Cardiac septum (tissue), 1 donor: ENCODE data around the gene NR2F2. TPM values are rescaled to one million over a fixed set of nuclear protein-coding genes. Genes with fewer than 3 reads are reported as not detected.

Source experiments
- DNase-seq: peaks from one replicate; pipeline ENCODE4 v3.0.0-alpha.2; 2020; ENCODE audit warnings: low spot score
- intact Hi-C: fragments of 100-400 bp; cut with DNase I; formaldehyde crosslinking; loops from one replicate; pipeline ENCODE4 v1.14.0; 2022
- total RNA-seq: library from RNA; stranded (reverse); fragmentation: NEBNext Ultra II Directional; extraction: Animal tissue kit (Norgen Biotek cat#: 25700); gene quantifications from one replicate; pipeline ENCODE4 v1.2.1, GENCODE V29; 2021
- donor health status: DM: no; HTN: no; CAD: no.

Gene NR2F2
- total RNA-seq, 1 donor from 2014 or later, result 21.0 TPM

DNA sequence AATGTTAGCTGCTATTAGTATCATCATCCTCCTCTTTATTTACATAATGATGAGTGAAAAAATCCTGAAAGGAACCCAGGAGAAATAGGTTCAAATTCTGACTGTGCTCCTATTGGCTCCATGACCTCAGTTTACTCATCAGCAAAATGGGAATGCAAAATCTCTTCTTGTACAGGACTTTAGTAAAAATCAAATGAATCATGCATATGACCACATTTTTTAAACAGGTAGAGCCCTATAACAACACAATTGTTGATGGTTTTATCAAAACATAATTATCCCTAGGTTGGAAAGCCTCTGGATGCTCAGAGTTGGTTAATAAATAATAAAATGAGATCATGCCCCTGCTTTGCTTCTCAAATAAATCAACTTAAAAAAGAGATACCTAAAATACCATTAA lies 16.0 kb upstream of the NR2F2 start:
- DNase-seq, result no peak
- intact Hi-C loops, result no loop called here

DNA sequence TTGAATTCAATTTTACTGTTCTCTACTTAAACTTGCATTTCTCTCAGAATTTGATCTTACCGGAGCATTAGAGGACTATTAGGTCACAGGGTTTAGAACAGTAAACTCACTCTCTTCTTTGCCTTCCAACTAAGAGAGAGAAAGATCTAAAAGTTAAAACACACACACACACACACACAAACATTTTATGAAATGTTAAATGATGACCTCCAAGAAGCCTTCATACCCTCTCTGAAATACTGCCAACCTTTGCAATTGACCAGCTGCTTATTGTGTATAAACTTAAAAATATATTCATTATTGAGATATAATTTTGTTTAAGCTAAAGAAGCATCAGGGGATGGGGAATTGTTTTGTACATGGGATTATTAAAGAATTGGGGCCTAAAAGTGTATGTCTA lies 15.5 kb upstream of the NR2F2 start:
- no peak for DNase-seq
- intact Hi-C loops, result no loop called here

DNA sequence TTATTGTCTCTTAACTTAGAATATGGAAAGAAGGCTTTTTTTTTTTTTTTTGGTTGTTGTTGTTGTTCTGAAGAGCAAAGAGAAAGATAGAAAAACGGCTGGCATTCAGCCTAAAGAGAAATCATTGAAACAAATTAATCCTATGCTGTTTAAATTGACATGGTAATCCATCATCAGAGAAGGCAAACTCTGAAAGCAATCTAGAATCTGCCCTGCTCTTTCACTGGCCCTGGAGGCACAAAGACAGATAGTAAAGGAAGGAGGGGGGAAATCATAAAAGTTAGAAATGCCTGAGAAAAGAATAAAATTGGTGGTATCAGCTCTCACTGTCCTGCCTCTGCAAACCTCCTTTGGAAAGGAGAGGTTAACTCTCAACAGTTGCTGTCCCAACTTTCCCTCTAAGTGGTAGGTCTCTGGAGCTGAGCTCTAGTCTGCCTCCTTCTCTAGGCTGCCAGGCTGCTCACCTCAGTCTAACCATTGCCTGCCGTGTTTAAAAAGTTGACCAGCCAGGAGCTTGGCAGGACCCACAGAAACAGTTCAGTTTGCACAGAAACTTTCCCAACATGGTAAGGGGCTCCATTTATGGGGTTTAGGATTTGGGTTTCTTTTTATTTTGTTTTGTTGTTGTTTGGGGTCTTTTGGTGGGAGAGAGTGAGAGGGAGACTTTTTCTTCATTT lies 13.4 kb upstream of the NR2F2 start:
- DNase-seq, result no peak

DNA sequence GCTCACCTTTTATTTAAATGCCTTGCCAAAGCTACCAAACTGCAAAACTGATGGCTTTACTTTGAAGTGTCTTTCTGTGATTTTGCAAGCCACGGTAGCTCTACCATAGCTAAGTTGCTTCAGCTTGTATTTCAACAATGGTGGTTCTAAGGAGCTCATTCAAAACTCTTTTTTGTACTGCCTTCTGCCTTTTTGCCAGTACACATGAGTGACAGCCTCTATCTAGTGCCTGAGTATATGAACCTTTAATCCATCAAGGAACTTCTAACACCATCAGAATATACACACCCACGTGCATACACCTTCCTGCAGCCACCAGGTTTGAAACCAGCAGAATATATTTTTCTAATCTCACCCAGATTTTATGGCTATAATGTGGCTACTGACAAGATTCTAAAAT lies 10.4 kb upstream of the NR2F2 start:
- intact Hi-C loops, result loop anchor here (10.0 kb wide), 3 partner anchors 475 to 1185 kb away; no protein-coding TSS in a partner anchor
- no peak for DNase-seq

More for the DNA sequence above, 13.4 kb upstream of the NR2F2 start:
- intact Hi-C loops, result no loop called here

DNA sequence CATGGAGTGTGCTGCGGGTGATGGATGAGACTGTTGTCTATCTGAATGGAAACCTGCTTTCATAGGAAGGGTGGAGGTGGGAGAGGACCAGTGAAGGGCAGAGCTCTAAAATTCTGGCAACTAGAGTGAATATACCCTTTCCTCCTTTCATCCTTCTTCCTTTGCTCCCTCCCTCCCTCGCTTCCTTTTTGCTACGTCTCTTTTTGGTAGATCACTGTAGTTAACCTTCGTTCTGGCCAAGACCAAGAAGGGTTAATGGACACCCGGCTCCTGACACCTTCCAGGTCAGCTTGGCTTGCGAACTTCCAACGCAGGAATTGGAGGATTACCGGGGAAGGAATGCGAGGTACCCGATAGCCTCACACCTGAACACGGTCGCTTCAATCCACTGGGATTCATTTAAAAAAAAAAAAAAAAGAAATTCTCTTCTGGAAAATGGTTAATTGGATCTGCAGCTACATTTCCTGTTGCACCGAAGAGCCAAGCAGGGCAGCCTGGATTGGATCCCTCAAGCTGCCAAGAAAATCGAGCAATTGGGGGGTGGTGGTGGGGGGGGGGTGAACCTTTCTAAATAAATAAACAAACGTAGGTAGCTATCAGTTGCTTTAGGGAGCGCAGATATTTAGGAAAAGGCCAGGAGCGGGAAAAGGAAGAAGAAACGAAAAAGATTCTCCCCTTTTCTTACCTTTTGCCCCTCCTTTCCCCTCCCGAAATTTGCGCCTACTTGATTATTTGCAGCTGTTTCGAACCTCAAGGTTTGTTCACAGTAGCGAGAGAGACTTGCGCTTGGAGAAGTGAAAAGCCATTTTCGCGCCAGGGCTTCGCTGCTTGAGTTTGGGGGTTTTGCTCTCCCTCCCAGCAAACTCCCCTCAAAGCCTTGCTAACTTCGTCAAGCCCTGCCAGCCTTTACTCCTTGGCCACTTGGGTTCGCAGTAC lies 9.5 kb upstream of the NR2F2 start:
- intact Hi-C loops, result loop anchor here (10.0 kb wide), 3 partner anchors 476 to 1186 kb away; no protein-coding TSS in a partner anchor
- DNase-seq, result no peak

DNA sequence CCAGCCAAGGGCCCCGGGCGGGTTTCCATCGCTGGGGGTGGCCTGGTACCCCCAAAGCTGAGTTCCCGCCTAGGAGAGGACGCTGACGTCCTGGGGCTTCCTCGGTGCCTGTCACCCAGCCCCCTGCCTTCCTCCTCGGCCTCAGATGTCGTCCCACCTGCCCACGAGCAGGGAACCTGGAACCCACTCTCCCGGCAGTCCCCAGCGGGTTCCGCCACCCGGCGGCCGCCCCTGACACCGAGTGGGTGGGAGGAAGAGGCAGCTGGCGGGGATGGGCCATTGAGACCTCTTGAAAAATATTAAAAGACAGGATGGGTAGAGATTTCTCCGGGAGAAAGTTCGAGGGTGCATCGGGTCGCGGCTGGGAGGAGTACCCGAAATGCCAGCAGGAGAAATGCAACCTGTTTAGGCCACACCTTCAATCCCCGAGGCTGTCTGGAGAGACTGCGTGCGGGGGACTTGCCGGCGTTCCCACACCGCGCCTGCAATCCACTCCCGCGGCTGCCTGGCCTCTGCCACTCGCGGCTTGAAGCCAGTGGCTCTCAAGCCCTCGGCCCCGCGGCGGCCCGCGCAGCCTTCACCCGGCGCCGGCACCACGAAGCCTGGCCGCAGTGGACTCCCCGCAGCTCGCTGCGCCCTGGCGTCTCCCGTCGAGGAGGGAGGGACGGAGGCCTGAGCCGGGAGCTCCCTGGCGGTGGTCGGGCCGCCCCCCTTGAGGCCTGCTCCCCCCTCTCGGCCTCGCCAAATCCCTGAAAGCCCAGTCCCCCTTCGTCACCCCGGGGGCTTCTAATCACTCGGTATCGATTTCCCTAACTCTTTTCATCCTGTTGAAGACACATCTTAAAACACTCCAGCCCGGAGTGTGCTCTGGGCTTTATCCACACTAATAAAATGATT lies 8.6 kb upstream of the NR2F2 start:
- intact Hi-C loops, result loop anchor here (10.0 kb wide), 3 partner anchors 477 to 1187 kb away; no protein-coding TSS in a partner anchor
- DNase-seq, result peak; percentile 76

DNA sequence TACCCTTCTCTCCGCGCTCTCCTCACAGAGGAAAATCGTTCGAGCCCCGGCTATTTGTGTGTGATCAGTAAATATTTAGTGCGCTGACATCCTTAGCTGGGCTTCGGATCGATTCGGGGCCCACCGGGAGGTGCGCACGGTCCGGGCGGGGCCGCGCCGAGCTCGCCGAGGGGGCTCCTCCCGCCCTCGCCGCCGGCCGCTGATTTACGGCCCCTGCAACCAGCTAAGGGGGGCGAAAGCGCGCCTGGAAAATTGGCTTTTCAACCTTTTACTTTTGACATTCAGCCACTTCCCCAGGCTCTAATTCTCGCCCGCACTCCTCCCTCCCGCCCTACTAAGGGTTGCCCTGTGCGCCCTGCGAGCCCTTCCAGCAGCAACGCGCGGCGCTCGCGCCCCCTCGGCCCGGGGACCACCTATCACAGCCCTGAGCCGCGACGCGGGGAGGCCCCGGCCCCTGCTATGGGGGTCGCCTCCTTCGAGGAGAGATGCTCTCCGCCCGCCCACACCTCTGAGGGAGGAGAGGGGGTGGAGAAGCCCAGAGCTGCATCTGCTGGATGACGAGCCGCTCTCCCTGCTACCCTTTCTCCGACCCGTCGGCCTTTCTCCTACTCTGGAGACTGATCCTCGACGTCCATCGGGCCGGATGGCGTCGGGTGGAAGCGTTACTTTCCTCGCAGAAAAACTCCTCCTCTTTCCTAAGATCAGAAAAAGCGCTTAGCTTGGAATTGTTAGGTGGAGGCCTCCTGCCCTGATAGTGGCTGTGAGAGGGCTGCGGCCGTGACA lies 7.8 kb upstream of the NR2F2 start:
- DNase-seq, result no peak
- intact Hi-C loops, result loop anchor here (10.0 kb wide), 3 partner anchors 478 to 1188 kb away; no protein-coding TSS in a partner anchor

DNA sequence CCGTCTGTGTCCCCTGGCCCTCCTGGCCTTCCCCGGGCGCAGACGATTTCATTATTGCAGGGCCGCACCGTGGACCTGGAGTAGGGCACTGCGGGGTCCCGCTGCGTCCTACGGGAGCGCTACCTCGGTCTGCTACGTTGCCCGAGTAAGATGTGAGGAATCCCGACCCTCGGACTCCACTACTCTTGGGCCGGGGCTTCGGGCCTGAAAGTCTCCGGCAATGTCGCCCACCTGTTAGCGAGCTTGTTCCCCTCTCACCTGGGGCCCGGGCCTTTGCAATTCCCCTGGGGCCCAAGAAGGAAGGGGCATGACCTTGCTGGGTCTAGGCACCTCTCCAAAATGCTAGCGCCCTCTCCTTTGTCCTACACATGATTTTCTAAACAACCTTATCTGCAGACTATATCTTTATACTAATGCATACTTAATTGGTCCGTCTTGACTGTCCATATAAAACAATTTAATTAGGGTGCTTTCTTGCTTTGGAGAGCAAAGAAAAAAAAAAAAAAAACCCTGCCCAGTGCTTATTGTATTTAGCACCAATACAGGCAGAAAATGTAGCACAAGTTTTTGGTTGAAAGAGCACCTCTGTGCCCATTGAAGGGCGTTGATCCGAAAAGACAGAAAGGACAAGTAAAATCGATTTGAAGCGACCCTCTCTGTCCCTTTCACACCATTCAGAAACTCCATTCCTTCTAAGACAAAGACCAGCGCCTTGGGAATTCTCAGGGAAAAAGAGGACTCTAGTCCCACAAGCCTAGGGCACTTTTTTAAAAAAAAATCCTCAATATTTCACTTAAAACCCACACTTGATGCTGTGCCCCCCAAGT lies 7.0 kb upstream of the NR2F2 start:
- intact Hi-C loops, result loop anchor here (10.0 kb wide), 3 partner anchors 479 to 1189 kb away; no protein-coding TSS in a partner anchor
- no peak for DNase-seq

DNA sequence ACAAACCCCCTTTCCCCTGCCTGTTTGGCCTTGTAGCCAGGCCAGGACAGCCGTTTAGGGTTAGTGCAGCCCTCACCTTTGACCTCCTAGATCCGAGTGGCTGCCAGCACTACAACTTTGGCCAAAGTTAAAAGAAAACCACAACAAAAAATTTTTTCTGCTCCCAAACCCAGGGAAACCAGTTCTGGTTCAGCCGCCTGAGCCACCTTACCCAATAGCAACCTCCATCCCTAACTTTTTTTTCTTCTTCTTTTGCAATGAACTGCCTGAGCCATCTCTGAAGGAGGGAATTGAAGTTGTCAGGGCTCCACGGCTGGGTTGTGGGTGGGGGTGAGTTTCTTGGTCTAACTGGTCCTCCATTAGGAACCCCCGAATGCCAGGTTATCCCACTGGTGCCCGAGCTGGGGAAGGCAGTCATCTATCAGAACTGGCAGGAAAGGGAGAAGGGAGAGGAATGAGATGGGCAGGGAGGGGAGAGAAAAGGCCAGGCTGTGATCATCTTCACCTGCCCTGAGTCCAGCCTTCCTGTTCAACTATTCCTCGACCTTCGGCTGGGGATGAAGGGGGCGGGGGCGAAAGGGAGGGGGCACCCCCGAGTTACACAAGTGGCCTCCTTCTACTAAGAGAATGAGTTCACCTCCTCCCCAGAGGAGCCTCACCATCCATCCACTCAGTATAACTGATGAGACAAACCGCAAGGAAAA lies 6.2 kb upstream of the NR2F2 start:
- DNase-seq, result no peak
- intact Hi-C loops, result loop anchor here (10.0 kb wide), 3 partner anchors 480 to 1190 kb away; no protein-coding TSS in a partner anchor

DNA sequence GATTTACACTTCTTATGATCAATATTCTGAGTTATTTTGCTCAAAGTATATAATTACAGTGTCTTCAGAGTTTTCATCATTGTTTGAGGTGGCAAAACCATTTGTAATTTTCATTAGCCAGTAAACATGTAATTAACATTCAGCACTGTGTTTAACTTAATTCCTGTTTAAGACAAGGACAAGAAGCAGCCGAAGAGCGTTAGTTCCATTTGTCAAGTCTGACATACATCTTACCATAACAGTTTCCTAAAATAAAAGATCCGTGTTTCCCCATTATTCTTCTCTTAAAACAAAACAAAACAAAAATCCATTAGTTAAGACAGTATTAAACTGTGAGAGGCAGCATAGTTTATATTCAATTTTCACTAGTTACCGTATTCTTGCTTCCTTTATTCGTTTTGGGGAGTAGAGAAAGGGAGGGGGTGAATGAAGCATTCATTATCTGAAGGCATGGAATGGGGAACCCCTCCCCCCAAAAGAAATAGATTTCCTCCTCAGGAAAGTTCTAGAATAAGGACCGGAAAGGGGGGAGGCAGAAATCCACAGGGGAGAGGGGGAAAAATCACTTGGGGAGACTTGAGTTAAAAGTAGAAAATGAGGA lies 5.5 kb upstream of the NR2F2 start:
- no peak for DNase-seq
- intact Hi-C loops, result loop anchor here (10.0 kb wide), 3 partner anchors 480 to 1190 kb away; no protein-coding TSS in a partner anchor

DNA sequence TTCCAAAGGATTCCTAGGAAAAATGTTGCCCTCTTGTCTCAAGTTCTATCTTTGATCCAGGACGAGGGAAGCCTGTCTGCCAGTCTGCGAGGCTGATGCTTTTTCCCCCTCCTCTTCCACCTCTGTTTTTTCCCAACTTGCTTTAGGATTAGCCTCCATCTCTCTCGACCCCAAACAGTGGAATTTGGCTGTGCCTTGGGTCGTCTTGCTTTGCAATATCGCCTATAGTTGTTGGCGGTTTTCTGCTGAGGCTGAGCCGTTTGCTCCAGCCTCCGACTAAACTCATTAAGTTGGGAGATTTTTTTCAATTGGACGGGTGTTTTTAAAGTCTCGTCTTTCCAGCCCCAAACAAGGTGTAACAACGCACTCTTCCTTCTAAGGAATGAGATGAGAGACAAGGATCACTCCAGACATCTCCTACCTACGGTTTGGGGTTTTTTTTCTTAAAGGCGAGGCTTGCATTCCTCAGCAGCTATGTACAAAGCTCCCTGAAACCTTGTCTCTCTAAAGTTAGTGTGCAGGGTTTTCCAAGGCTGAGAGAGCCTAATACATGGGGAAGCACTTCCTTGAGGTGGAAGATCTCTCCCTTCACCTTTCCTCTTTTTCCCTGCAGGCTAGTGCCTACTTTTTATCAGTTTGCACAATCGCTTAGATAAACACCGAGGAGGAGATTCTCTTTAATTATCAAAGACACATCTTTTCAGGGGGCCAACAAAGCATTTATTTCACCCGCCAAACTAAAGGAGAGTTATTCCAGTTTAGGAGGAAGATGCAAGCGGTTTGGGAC lies 4.8 kb upstream of the NR2F2 start:
- DNase-seq, result no peak
- intact Hi-C loops, result loop anchor here (10.0 kb wide), 3 partner anchors 481 to 1191 kb away; no protein-coding TSS in a partner anchor

DNA sequence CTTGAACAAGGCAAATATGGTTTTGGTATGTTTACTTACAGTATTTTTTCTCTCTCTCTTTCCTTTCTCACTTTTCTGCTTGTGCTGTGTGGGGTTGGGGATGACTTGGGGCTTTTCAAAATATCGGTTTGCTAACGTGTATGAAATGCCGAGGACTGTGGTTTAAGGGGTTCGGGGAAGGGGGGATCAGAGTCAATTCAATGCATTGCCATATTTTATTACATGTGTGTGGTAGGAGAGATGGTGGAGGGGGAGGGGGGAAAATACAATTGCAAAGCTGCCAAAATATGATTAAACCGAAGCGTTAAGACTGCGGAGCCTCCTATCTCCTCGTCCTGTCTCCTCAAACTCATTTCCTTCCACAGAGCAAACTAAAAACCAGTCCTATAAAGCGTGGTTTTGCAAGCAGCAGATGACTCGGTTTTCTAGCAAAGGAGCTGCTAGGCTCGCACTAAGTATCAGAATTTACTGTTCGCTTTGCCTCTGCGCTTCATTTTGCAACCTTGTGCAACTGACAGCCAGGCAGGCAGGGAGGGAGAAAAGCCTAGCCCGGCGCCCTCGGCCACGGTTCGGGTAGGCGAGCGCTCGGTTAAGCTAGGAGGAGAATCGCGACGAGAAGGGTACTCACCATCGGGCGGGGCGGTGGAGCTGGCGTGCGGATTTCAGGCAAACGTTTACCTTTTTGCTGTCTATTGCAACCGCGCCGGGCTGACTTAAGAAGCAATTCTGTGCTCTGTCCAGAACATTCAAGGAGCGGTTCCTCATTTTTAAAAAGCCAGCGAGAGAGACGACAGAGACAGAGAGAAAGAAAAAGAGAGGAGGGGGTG lies 4.0 kb upstream of the NR2F2 start:
- intact Hi-C loops, result loop anchor here (10.0 kb wide), 3 partner anchors 482 to 1192 kb away; no protein-coding TSS in a partner anchor
- no peak for DNase-seq

DNA sequence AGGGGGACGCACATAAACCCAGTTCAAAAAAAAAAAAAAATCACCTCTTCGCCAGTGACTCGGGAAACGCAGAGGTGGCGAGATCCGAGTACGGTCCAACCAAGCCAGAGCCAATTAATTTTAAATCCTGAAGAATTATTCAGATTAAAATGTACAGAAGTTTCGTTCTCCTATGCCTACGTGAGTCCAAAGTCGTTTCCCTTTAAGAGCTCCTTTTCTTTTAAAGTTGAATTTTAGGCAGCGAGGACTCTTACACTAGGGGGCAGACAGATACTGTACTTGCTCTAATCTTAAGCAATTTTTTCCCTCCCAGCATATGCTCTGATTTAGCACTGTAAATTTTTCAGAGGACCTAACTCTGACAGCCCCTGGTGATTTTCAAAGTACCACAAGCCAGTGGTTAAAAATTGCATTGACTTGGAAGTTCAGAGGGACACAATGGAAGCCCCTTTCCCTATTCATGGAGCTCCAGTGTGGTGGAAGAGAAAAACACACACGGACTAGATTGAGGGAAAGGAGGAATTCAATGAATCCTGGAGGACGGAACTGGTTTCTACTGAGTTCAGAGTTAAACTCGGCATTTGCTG lies 3.3 kb upstream of the NR2F2 start:
- no peak for DNase-seq
- intact Hi-C loops, result loop anchor here (10.0 kb wide), 3 partner anchors 482 to 1192 kb away; no protein-coding TSS in a partner anchor

DNA sequence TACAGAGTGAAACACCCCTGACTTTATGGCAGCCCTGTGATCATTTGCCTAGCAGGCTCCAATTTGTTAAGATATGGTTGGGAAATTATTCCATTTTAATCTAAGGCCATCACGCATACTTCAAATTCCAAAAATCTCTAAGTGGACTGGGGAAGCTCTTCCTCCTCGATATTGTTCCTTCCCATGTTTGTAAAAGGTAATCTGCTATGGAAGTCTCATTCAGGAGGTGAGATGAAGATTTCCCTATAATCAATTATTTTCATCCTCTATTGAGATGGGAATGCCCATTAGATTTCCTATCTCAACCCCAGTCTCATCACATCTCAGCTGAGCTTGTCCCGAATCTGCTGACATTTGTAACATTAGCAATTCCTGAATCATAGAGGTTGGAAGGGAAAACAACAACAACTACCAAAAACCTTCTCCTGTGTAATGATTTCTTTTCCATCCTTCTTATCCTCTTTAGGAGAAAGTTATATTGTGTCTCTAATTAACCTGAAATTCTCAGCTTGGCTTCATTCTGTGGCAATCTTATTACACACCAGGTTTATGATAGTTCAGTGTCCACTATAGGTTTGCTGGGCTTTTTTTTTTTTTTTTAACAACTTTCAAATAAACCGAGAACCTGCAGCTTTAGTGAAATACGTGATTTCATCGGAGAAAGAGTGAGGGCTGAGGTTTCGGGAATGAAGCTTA lies 2.2 kb upstream of the NR2F2 start:
- DNase-seq, result no peak
- intact Hi-C loops, result loop anchor here (10.0 kb wide), 3 partner anchors 484 to 1194 kb away; no protein-coding TSS in a partner anchor
